ENCODE measurements around the gene STK11. TPM values are rescaled to one million over a fixed set of nuclear protein-coding genes. Genes with fewer than 3 reads are reported as not detected.

Gene STK11
- total and polyA plus RNA-seq, 2 of the 4 experiments (the other 2 are of a cell fraction): 39.3 to 42.8 TPM

- no peak overlapping the region for H2BK15ac ChIP-seq (ENCODE audit: low read depth, low read length)
- ChIA-PET CTCF (interaction anchor here (0.6 kb wide), 1 partner anchor 17 kb away, joined by 4 read pairs; no protein-coding TSS in a partner anchor), POLR2A (ENCODE audit: unreplicated experiment) (no interaction called here)
- no peak overlapping the region for H3K4me3 ChIP-seq (ENCODE audit: insufficient read depth, low read depth, low read length)
- no peak overlapping the region for H3K4ac ChIP-seq (ENCODE audit: low read depth, low read length)
- no peaks in the 10 kb centered on the region for H3K9me3 ChIP-seq (ENCODE audit: control insufficient read depth, insufficient read depth, low read length)
- H3K56ac ChIP-seq (ENCODE audit: extremely low read depth, insufficient read depth, low read length): no peak overlapping the region
- H4K20me1 ChIP-seq (ENCODE audit: insufficient read depth, low read length): peaks cover 38% of the 10 kb centered on the region
- no peak overlapping the region for H3K23ac ChIP-seq (ENCODE audit: low read depth, low read length)
- H2AK9ac ChIP-seq (replicated peaks; ENCODE audit: low read depth, low read length, poor library complexity): no peak overlapping the region
- no peak overlapping the region for H2AFZ ChIP-seq (replicated peaks; ENCODE audit: low read length, poor library complexity)
- peaks cover 40% of the 10 kb centered on the region for H3K36me3 ChIP-seq (ENCODE audit: control insufficient read depth, insufficient read depth, low read length)
- no peak overlapping the region for H2BK5ac ChIP-seq (ENCODE audit: low read depth, low read length, poor library complexity, severe bottlenecking)
- H3K27ac ChIP-seq (ENCODE audit: insufficient read depth, low read length): no peak overlapping the region
- dilution Hi-C loops (cut with HindIII; ENCODE audit: low sequenced_read_pairs, unreplicated experiment): no loop called here
- H3K79me1 ChIP-seq (ENCODE audit: low read depth in 1 of 2, low read length in 2 of 2): peaks cover 10 to 38% of the 10 kb centered on the region in 2 experiments
- H4K8ac ChIP-seq (ENCODE audit: low read depth in 2 of 2, low read length in 2 of 2): no peak overlapping the region
- no peak overlapping the region for H3K18ac ChIP-seq (ENCODE audit: low read depth, low read length)
- in situ Hi-C loops (cut with MboI; ENCODE audit: low sequenced_read_pairs): no loop called here
- H2AK5ac ChIP-seq (ENCODE audit: low read depth, low read length): no peak overlapping the region
- no peak overlapping the region for H3K4me2 ChIP-seq (ENCODE audit: low read depth, low read length)
- 97% methylated on average over 18 of the region's 45 CpGs; no CpG with 5 or more reads in 1 of the 2 experiments for WGBS, 2 experiments (ENCODE audit: extremely low coverage in 2 of 2, insufficient read length in 1 of 2)
- H4K91ac ChIP-seq (ENCODE audit: insufficient read depth, low read depth, low read length): no peak overlapping the region
- H3K27me3 ChIP-seq (ENCODE audit: control insufficient read depth, insufficient read depth, low read length): no peaks in the 10 kb centered on the region
- DNase-seq (no peak), ATAC-seq (ENCODE audit: low read depth) (no peak)
- H3K9me1 ChIP-seq (ENCODE audit: insufficient read depth, low read length): no peaks in the 10 kb centered on the region
- H3K9ac ChIP-seq (ENCODE audit: low read depth, low read length): no peak overlapping the region
- intact Hi-C loops (cut with micrococcal nuclease): no loop called here
- no peak overlapping the region for H2BK120ac ChIP-seq (ENCODE audit: low read depth, low read length)
- no peak for TF ChIP-seq CEBPB (IDR thresholded peaks at IDR 0.05; ENCODE audit: low read depth, low read length)
- TF ChIP-seq, protein P1, sequence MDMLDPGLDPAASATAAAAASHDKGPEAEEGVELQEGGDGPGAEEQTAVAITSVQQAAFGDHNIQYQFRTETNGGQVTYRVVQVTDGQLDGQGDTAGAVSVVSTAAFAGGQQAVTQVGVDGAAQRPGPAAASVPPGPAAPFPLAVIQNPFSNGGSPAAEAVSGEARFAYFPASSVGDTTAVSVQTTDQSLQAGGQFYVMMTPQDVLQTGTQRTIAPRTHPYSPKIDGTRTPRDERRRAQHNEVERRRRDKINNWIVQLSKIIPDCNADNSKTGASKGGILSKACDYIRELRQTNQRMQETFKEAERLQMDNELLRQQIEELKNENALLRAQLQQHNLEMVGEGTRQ (IDR thresholded peaks at IDR 0.05; ENCODE audit: low read depth, low read length): no peak
- no peak for TF ChIP-seq SMC3 (IDR thresholded peaks at IDR 0.05; ENCODE audit: low read depth, low read length)
- no peak for TF ChIP-seq FOS (IDR thresholded peaks at IDR 0.05; ENCODE audit: low read depth, low read length)
- TF ChIP-seq POLR2A (IDR thresholded peaks at IDR 0.05; ENCODE audit: low read depth, low read length): no peak
- no peak for TF ChIP-seq MXI1 (IDR thresholded peaks at IDR 0.05; ENCODE audit: borderline replicate concordance, low read depth, low read length)
- no peak for TF ChIP-seq CHD1 (IDR thresholded peaks at IDR 0.05; ENCODE audit: low read depth, low read length)
- TF ChIP-seq BHLHE40 (IDR thresholded peaks at IDR 0.05; ENCODE audit: low read depth, low read length): no peak
- no peak for TF ChIP-seq NFE2L2 (IDR thresholded peaks at IDR 0.05; ENCODE audit: low read depth, low read length)
- TF ChIP-seq, protein P2, sequence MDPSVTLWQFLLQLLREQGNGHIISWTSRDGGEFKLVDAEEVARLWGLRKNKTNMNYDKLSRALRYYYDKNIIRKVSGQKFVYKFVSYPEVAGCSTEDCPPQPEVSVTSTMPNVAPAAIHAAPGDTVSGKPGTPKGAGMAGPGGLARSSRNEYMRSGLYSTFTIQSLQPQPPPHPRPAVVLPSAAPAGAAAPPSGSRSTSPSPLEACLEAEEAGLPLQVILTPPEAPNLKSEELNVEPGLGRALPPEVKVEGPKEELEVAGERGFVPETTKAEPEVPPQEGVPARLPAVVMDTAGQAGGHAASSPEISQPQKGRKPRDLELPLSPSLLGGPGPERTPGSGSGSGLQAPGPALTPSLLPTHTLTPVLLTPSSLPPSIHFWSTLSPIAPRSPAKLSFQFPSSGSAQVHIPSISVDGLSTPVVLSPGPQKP (IDR thresholded peaks at IDR 0.05; ENCODE audit: borderline replicate concordance, low read depth, low read length): no peak
- TF ChIP-seq RCOR1 (IDR thresholded peaks at IDR 0.05; ENCODE audit: insufficient replicate concordance, low read length): no peak
- no peak overlapping the region for H3K14ac ChIP-seq (replicated peaks; ENCODE audit: low read depth, low read length)
- no peak overlapping the region for H2BK20ac ChIP-seq (ENCODE audit: low read depth, low read length)
- H4K5ac ChIP-seq (ENCODE audit: low read depth, low read length): no peak overlapping the region
- H3K4me1 ChIP-seq (ENCODE audit: control insufficient read depth, insufficient read depth, low read length): peaks cover 24% of the 10 kb centered on the region
- no TSS peak for BruUV-seq (replicated peaks)
Observed at GRCh38 chr19:1234051-1234954, 28.7 kb downstream of the STK11 start.

All from IMR-90 (cell line).